A673 (cell line): Measurements from ENCODE around the gene DOCK4.

Source experiments
- CTCF ChIP-seq: fragments of 300-800, 200-600 bp; sonication (generic); conservative IDR thresholded peaks from 2 replicates; pipeline ENCODE4 v1.5.1; 2017; ENCODE audit warnings: low read depth, mild to moderate bottlenecking, antibody characterized with exemption, low read length, moderate library complexity, mixed read lengths
- EZH2 ChIP-seq: fragments of 200-600 bp; sonication (generic); IDR thresholded peaks from 2 replicates; pipeline ENCODE4 v1.6.1; 2017; ENCODE audit warnings: borderline replicate concordance, low read depth, mild to moderate bottlenecking, mixed read lengths, antibody characterized with exemption, low read length; ENCODE audit not compliant: poor library complexity, severe bottlenecking

GRCh38 chr7:112203365-112203739 lies 2.8 kb downstream of the DOCK4 start:
- TF ChIP-seq EZH2 (no peak), CTCF (no peak)
